Progenitor cell of endocrine pancreas (in vitro differentiated cells): Measurements from ENCODE around the gene LYPD5. TPM values are rescaled to one million over a fixed set of nuclear protein-coding genes. Genes with fewer than 3 reads are reported as not detected.
A peak's percentile ranks its signal among the peaks of the same experiment; 100 is the strongest.
"Not testable (repeated sequence)": the region's sequence is repeated elsewhere in the genome, so short reads cannot be mapped to it uniquely, and the experiment has no call there.

Experiments
- DNase-seq: peaks from one replicate; pipeline ENCODE4 v3.0.0; 2021; ENCODE audit warnings: low spot score; ENCODE audit not compliant: unreplicated experiment
- H3K27ac Mint-ChIP-seq: 2 replicates; pipeline ENCODE4 v1.8.0; 2021; ENCODE audit warnings: mild to moderate bottlenecking, moderate library complexity, mixed read lengths
- H3K27me3 Mint-ChIP-seq: 2 replicates; pipeline ENCODE4 v1.8.0; 2021; ENCODE audit warnings: mixed read lengths
- H3K36me3 Mint-ChIP-seq: 2 replicates; pipeline ENCODE4 v1.8.0; 2022; ENCODE audit warnings: mixed read lengths; ENCODE audit not compliant: insufficient read depth
- H3K4me1 Mint-ChIP-seq: 2 replicates; pipeline ENCODE4 v1.8.0; 2021; ENCODE audit warnings: low read depth, mixed read lengths
- H3K4me3 Mint-ChIP-seq: 2 replicates; pipeline ENCODE4 v1.8.0; 2021; ENCODE audit warnings: low read depth, mild to moderate bottlenecking, moderate library complexity, mixed read lengths
- H3K9me3 Mint-ChIP-seq: 2 replicates; pipeline ENCODE4 v1.8.0; 2021; ENCODE audit warnings: low read depth, mixed read lengths
- CTCF ChIP-seq: fragments of 200-600 bp; sonication (generic); IDR thresholded peaks from one replicate; pipeline ENCODE4 v1.5.0; 2021; ENCODE audit warnings: antibody characterized with exemption, mild to moderate bottlenecking; ENCODE audit not compliant: unreplicated experiment
- total RNA-seq: library from RNA; stranded (reverse); gene quantifications from 2 replicates; pipeline ENCODE4 v1.2.1, GENCODE V29; 2021

LYPD5 gene
- total RNA-seq, 1 donor from 2014 or later = not detected

DNA sequence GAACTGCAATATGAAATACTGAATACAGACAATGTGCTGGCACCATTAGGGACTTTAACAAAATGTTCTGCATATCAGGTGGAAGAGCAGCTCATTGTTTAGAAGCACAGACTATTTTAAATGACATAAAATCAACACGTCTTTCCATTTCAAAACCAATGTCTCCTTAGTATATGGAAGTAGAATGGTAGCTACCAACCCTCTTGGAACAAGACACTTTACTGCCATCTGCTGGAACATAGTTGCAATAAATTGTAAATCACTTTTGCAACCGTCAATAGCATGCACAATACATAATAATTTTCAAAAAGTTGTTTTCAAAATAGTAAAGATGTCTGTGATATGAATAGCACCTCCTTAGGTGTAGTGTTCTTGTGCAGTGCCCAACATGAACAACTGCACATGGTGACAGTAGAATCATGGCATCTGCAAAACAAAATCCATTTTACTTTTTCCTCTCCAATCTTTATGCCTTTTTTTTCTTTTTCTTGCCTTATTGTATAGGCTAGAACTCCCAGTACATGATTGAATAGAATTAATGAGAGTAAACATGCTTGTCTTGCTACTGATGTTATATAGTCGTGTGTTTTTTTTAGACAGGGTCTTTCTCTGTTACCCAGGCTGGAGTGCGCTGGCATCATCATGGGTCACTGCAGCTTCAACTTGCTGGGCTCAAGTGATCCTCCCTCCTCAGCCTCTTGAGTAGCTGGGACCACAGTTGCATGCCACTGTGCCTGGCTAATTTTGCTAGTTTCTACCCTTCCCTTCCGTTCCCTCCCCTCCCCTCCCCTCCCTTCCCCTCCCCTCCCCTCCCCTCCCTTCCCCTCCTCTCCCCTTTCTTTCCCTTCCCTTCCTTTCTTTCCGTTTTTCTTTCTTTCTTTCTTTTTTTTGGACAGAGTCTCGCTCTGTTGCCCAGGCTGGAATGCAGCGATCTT is 7.8 kb upstream of the LYPD5 start:
- peak; percentile 58 for TF ChIP-seq CTCF
- H3K36me3 Mint-ChIP-seq = no peaks in the 10 kb centered on the region
- H3K27me3 Mint-ChIP-seq = peaks cover 60% of the 10 kb centered on the region
- no peak for DNase-seq
- no peak overlapping the region for H3K27ac Mint-ChIP-seq
- no peak overlapping the region for H3K4me3 Mint-ChIP-seq
- no peaks in the 10 kb centered on the region for H3K4me1 Mint-ChIP-seq
- H3K9me3 Mint-ChIP-seq = no peaks in the 10 kb centered on the region

- Mint-ChIP-seq H3K4me1 (no peaks in the 10 kb centered on the region), H3K9me3 (no peaks in the 10 kb centered on the region), H3K27me3 (peaks cover 67% of the 10 kb centered on the region), H3K4me3 (no peak overlapping the region), H3K27ac (no peak overlapping the region), H3K36me3 (no peaks in the 10 kb centered on the region)
- DNase-seq = no peak
- TF ChIP-seq CTCF = no peak
Observed at GRCh38 chr19:43807651-43808050, 5.4 kb upstream of the LYPD5 start.

DNA sequence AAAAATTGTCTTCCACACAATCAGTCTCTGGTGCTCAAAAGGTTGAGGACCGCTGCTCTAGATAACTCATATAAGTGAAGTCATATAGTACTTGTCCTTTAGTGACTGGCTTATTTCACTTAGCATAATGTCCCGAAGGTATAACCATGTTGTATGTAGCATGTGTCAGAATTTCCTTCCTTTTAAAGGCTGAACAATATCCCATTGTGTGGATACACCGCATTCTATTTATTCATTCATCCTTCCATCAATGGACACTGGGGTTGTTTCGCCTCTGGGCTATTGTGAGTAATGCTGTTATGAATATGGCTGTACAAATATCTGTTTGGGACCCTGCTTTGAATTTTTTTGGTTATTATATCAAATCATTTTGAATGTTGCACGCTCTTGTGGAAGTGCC is 4.6 kb upstream of the LYPD5 start:
- Mint-ChIP-seq H3K4me1 (no peaks in the 10 kb centered on the region), H3K4me3 (no peak overlapping the region), H3K27me3 (peaks cover 67% of the 10 kb centered on the region), H3K9me3 (no peaks in the 10 kb centered on the region), H3K27ac (no peak overlapping the region), H3K36me3 (no peaks in the 10 kb centered on the region)
- DNase-seq = no peak
- no peak for TF ChIP-seq CTCF

- not testable (repeated sequence) for H3K4me3 Mint-ChIP-seq, H3K36me3 Mint-ChIP-seq, H3K4me1 Mint-ChIP-seq, H3K9me3 Mint-ChIP-seq, H3K27ac Mint-ChIP-seq, DNase-seq
- peaks cover 69% of the 10 kb centered on the region for H3K27me3 Mint-ChIP-seq
Observed at GRCh38 chr19:43806401-43806800, 4.2 kb upstream of the LYPD5 start.

DNA sequence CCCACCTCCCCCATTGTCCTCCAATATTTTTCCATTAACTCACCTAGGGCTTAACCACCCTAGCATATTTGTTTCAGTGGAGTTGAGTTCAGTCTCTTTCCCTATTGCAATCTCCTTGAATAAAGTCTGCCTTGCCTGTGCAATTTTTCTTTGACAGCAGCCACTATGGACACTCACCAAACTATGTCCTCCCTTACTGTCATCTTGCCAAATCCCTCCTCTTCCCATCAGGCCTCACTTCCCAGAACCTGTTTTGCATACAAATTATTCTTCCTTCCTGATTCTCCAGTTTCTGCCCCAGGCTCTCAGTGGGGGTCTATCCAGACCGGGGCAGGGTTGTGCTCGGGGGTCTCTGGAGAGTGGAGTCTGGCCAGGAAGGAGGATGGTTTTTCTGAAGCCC is 2.2 kb upstream of the LYPD5 start:
- no peak for DNase-seq
- TF ChIP-seq CTCF = no peak
- H3K27ac Mint-ChIP-seq = no peak overlapping the region
- no peak overlapping the region for H3K4me3 Mint-ChIP-seq
- H3K9me3 Mint-ChIP-seq = no peaks in the 10 kb centered on the region
- H3K27me3 Mint-ChIP-seq = peaks cover 72% of the 10 kb centered on the region
- no peaks in the 10 kb centered on the region for H3K36me3 Mint-ChIP-seq
- no peaks in the 10 kb centered on the region for H3K4me1 Mint-ChIP-seq
